HS-5 (cell line): Measurements from ENCODE around the gene PABPN1.

Experiments
- DNase-seq: peaks from one replicate; pipeline ENCODE4 v3.0.0-alpha.2; 2012; ENCODE audit warnings: low read depth

The PABPN1 gene

DNA sequence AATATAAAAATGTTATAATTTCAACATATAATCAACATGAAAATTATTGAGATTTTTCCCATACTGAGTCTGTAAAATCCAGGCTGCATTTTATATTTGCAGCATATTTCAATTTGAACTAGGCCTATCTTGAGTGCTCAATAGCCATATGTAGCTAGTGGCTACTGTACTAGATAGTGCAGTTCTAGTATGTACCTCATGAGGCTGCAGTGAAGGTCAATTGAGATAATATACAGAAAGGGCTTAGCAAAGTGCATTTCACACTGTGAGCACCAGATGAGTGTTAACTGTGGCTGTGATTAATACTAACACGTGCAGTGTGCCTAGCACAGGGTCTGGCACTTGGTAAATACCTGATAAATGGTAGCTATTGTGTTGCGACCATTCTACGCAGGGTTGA, 36.8 kb downstream of the PABPN1 start:
- DNase-seq: no peak

DNA sequence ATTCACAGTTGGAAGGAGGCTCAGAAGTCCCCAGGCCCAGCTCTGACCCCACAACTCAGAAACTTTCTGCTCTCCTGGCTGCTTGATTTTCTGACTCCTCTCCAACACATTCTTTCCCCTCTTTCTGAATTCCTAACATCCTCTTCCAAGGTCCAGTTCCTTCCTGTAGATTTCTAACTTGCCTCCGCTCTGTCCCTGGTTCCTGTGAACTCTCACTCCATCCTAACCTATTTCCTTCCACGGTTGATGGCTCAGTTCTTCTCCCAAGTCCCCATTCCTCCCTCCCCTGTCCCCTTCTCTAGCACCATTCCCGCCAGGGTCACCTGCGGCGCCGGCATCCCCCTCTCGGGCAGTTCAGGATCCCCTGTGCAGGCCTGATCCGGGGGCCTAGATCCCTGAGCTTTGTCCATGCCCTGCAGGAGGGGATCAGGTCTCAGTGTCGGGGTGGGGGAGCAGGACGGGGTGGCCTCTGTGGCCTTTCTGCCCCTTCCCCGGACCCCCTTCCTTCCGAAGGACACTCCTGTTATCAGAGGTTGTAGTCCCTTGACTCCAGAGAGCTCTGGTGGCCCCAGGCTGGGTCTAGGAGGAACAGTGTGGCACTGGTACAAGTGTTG, 37.4 kb downstream of the PABPN1 start:
- no peak for DNase-seq

DNA sequence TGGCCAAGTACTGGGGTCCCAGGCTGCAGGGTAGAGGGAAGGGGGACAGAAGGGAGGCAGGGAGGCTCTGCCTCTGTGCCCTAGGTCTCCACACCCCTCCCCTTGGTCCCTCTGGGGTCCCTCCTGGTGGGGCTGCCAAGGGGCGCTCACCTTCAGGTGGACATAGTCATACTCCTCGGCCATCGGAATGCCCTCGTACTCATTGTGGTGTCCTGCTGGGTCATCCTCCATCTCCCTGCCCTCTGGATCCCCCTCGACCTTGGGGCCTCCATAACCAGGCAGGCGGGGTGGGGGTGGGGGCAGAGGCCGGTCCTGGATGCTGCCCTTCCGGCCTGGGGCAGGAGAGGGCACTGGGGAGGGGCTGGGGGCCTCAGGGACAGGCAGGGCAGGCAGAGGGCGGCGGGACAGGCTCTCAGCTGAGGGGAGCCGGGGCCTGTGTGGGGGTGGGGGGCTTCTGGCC, 37.9 kb downstream of the PABPN1 start:
- no peak for DNase-seq

DNA sequence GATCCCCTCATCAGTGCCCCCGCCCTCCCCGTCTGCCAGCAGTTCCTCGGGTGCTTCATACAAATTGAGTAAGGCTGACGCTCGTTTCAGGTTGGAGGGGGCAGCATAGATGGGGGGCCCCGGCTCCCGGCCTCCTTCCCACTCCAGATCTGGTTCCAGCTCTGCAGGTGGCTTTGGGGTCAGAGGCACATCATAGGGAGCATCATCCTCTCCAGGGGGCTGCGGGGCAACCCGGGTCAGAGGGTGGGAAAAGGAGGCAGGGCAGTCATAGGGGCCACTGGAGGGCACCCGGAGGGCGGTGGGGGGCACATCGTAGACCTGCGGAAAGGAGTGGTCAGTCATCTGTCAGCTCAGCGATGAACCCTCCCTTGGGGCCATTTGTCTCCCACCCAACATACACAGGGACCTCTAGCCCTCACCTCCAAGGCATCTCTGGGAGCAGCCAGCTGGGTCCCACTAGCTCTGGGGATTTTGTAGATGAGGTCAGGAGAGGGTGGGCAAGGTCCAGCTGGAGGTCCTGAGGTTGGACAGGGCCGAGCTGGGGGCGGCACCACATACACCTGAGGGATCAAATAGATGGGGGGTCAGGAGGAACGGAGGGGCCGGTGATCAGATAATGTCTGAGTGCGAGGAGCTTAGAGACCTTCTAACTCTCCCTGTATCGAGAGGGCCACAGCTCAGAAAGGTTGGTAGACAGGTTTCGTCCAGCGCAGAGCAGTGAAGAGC, 38.6 kb downstream of the PABPN1 start:
- no peak for DNase-seq

- no peak for DNase-seq
These were observed 39.2 kb downstream of the PABPN1 start for GRCh38 chr14:23360496-23360895.

DNA sequence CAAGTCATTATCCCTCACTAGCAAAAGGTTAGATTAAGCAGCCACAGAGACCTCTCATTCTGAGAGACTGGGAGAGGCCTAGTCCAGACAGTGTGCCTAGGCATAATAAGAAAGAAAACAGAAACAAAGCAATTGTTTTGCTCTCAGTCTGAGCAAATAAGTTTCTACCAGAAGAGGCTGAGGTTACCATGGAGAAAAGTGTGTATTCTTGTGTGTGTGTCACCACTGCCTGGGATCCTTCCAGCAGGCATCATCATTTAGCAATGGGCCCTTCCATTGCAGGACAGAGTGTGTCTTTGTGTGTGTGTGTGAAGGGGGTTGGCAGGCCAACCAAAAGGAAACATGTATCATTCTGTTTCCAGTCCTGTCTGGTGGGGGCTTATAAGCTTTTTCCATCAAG, 40.1 kb downstream of the PABPN1 start:
- no peak for DNase-seq

- DNase-seq: no peak
These were observed 40.5 kb downstream of the PABPN1 start for GRCh38 chr14:23361763-23362162.

- DNase-seq: no peak
These were observed 40.9 kb downstream of the PABPN1 start for GRCh38 chr14:23362200-23362599.

DNA sequence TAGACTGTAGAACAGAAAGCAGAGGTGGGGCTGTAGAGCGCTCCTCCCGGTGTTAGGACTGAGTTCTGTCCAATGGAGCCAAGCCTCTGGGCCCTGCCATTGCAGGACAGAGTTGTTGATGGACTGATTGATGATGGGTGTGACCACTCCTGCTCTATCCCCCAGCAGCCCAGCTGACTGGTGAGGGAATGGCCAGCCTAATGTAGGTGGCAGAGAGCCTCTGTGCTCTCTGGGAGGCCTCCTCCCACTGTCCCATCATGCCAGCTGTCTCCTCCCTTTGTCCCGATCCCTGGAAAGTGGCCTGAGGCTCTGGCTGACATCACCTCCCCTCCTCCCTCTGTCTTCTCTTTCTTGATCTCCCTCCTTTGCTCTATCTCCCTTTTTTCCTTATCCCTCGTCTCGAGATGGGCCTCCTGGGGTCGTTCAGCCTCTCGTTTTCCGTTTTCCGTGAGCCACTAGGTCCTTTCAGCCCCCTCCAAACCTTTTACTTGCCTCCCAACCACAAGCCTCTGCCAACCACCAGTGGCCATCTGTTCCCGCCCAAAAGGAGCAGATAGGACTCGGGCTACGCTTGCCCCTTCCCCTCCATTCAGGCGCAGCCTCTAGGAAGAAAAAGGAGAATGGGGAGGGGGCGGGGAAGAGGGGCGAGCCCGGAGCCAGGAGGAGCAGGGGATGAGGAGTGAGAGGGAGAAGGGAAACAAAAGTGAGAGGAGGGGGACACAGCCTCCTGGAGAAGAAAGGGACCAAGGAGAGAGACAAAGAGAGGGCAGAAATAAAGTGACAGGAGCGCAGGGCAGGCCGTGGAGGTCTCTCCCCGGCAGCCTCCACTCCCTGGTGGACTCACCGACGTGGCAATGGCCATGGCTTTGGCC, 43.1 kb downstream of the PABPN1 start:
- DNase-seq: no peak

GRCh38 chr14:23365036-23365731, 43.9 kb downstream of the PABPN1 start, which contains the start of gene EFS:
Gene EFS, minus strand, starts transcription at chr14:23365172. Its CDS starts 147 bp downstream, at chr14:23365025.
- no peak for DNase-seq

DNA sequence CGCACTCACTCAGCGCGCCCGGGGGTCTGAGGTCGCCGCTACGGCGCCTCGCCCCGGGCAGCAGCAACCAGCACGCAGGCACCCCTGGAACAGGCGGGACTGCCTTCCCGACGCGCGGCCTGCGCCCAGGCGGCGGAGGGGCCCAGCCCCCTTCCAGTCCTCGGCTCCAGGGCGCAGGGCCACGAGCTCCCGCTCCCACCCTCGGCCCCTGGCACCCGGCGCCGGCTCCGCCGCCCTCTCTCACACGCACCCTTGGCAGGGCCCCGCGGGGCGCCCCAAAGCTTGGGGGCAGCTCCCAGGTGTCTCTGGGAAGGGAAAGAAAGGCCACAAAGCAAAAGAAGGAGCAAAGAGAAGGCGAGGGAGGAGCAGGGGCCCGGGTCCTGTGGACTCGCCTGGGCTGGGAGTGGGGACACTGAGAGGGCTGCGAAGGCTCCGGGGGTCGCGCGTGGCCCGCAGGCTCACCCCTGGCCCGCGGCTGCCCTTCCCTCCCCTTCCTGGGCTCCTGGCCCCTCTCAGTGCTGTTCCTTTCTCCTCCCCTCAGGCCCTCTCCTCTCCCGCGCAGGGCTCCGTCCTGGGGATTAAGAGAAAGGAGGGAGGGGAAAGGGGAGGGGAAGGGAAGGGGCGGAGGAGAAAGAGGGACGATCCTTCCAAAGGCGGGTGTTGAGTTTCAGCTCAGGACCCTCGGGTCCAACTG, 44.6 kb downstream of the PABPN1 start:
- DNase-seq: no peak

GRCh38 chr14:23366426-23366921, 45.2 kb downstream of the PABPN1 start:
- DNase-seq: no peak

DNA sequence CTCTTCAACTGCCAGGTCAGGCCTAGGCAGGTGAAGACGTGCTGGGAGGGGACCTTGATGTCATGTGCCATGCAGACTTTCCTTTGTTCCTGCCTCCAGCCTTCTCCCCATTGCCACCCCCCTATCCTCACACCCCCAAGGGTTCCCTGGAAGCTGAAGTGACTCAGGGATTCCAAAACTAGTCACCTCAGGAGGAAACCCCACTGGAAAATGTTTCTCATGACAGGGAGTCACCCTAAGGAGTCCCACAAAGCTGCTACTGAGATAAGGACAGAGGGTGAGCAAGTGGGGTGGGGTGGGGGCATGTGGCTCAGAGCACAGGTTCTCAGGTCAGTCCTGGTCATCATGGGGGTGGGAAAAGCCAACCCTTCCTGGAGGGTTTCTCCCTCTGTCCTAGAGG, 49.0 kb downstream of the PABPN1 start:
- no peak for DNase-seq

GRCh38 chr14:23371865-23372264, 50.6 kb downstream of the PABPN1 start:
- no peak for DNase-seq

GRCh38 chr14:23372509-23372908, 51.3 kb downstream of the PABPN1 start, which contains the start of gene IL25:
Gene IL25, plus strand, starts transcription at chr14:23372809.
- DNase-seq: no peak

GRCh38 chr14:23373041-23373440, 51.8 kb downstream of the PABPN1 start:
- no peak for DNase-seq
